ENCODE measurements around the gene SLC43A3. TPM values are rescaled to one million over a fixed set of nuclear protein-coding genes. Genes with fewer than 3 reads are reported as not detected.

Gene SLC43A3
- total and polyA plus RNA-seq, 2 donors: 17.8 to 28.7 TPM

GRCh38 chr11:57387289-57388030, 39.5 kb downstream of the SLC43A3 start:
- Histone ChIP-seq H3K4me1 (ENCODE audit: control insufficient read depth in 2 of 2, insufficient read depth in 2 of 2, low read length in 2 of 2) (no peaks in the 10 kb centered on the region), H3K36me3 (ENCODE audit: control insufficient read depth in 2 of 2, insufficient read depth in 2 of 2, low read length in 1 of 2) (no peaks in the 10 kb centered on the region), H3K27me3 (ENCODE audit: control insufficient read depth in 2 of 2, insufficient read depth in 1 of 2, low read length in 1 of 2) (no peaks in the 10 kb centered on the region), H3K9me3 (ENCODE audit: control insufficient read depth in 2 of 2, insufficient read depth in 1 of 2, low read length in 1 of 2) (no peaks in the 10 kb centered on the region), H3K27ac (ENCODE audit: low read depth in 1 of 2, low read length in 1 of 2) (no peak overlapping the region), H3K4me3 (ENCODE audit: low read length in 2 of 2) (no peak overlapping the region)
- no peak for DNase-seq (ENCODE audit: low read depth in 6 of 9, low spot score in 9 of 9)
- WGBS: 82% methylated on average over 16 of the region's 16 CpGs

- Histone ChIP-seq H3K27me3 (ENCODE audit: control insufficient read depth in 2 of 2, insufficient read depth in 1 of 2, low read length in 1 of 2) (no peaks in the 10 kb centered on the region), H3K4me1 (ENCODE audit: control insufficient read depth in 2 of 2, insufficient read depth in 2 of 2, low read length in 2 of 2) (no peaks in the 10 kb centered on the region), H3K4me3 (ENCODE audit: low read length in 2 of 2) (no peak overlapping the region), H3K36me3 (ENCODE audit: control insufficient read depth in 2 of 2, insufficient read depth in 2 of 2, low read length in 1 of 2) (no peaks in the 10 kb centered on the region), H3K27ac (ENCODE audit: low read depth in 1 of 2, low read length in 1 of 2) (no peak overlapping the region), H3K9me3 (ENCODE audit: control insufficient read depth in 2 of 2, insufficient read depth in 1 of 2, low read length in 1 of 2) (no peaks in the 10 kb centered on the region)
- no peak for DNase-seq (ENCODE audit: low read depth in 6 of 9, low spot score in 9 of 9)
- WGBS: 94% methylated on average over 5 of the region's 5 CpGs
Observed at GRCh38 chr11:57386178-57386940, 40.6 kb downstream of the SLC43A3 start.

GRCh38 chr11:57380975-57381374, 45.9 kb downstream of the SLC43A3 start, which contains the start of gene PRG3:
TSS of gene PRG3 (minus strand) at chr11:57381150. CDS start at chr11:57380708, 442 bp downstream.
- DNase-seq (ENCODE audit: low read depth in 6 of 9, low spot score in 9 of 9): no peak
- Histone ChIP-seq H3K36me3 (ENCODE audit: control insufficient read depth in 2 of 2, insufficient read depth in 2 of 2, low read length in 1 of 2) (no peaks in the 10 kb centered on the region), H3K27ac (ENCODE audit: low read depth in 1 of 2, low read length in 1 of 2) (no peak within 1 kb of the TSS), H3K4me1 (ENCODE audit: control insufficient read depth in 2 of 2, insufficient read depth in 2 of 2, low read length in 2 of 2) (no peaks in the 10 kb centered on the region), H3K9me3 (ENCODE audit: control insufficient read depth in 2 of 2, insufficient read depth in 1 of 2, low read length in 1 of 2) (peaks cover 0 to 1% of the 10 kb centered on the region in 2 donors), H3K4me3 (ENCODE audit: low read length in 2 of 2) (no peak within 1 kb of the TSS), H3K27me3 (ENCODE audit: control insufficient read depth in 2 of 2, insufficient read depth in 1 of 2, low read length in 1 of 2) (no peaks in the 10 kb centered on the region)
- 93% methylated on average over 2 of the region's 2 CpGs for WGBS

GRCh38 chr11:57379732-57380131, 47.2 kb downstream of the SLC43A3 start:
- DNase-seq (ENCODE audit: low read depth in 6 of 9, low spot score in 9 of 9): peak in 2 of 9 donors; percentile 8 to 12
- 41% methylated on average over 10 of the region's 10 CpGs for WGBS
- H3K27ac ChIP-seq (ENCODE audit: low read depth in 1 of 2, low read length in 1 of 2): no peak overlapping the region
- H3K36me3 ChIP-seq (ENCODE audit: control insufficient read depth in 2 of 2, insufficient read depth in 2 of 2, low read length in 1 of 2): no peaks in the 10 kb centered on the region
- H3K27me3 ChIP-seq (ENCODE audit: control insufficient read depth in 2 of 2, insufficient read depth in 1 of 2, low read length in 1 of 2): no peaks in the 10 kb centered on the region
- peaks cover 0 to 1% of the 10 kb centered on the region in 2 donors for H3K9me3 ChIP-seq (ENCODE audit: control insufficient read depth in 2 of 2, insufficient read depth in 1 of 2, low read length in 1 of 2)
- no peaks in the 10 kb centered on the region for H3K4me1 ChIP-seq (ENCODE audit: control insufficient read depth in 2 of 2, insufficient read depth in 2 of 2, low read length in 2 of 2)
- no peak overlapping the region for H3K4me3 ChIP-seq (ENCODE audit: low read length in 2 of 2)

- Histone ChIP-seq H3K36me3 (ENCODE audit: control insufficient read depth in 2 of 2, insufficient read depth in 2 of 2, low read length in 1 of 2) (no peaks in the 10 kb centered on the region), H3K9me3 (ENCODE audit: control insufficient read depth in 2 of 2, insufficient read depth in 1 of 2, low read length in 1 of 2) (peaks cover 0 to 1% of the 10 kb centered on the region in 2 donors), H3K4me1 (ENCODE audit: control insufficient read depth in 2 of 2, insufficient read depth in 2 of 2, low read length in 2 of 2) (no peaks in the 10 kb centered on the region), H3K4me3 (ENCODE audit: low read length in 2 of 2) (no peak overlapping the region), H3K27me3 (ENCODE audit: control insufficient read depth in 2 of 2, insufficient read depth in 1 of 2, low read length in 1 of 2) (no peaks in the 10 kb centered on the region), H3K27ac (ENCODE audit: low read depth in 1 of 2, low read length in 1 of 2) (no peak overlapping the region)
- no peak for DNase-seq (ENCODE audit: low read depth in 6 of 9, low spot score in 9 of 9)
Observed at GRCh38 chr11:57378186-57378585, 48.7 kb downstream of the SLC43A3 start.

- no peak overlapping the region for H3K27ac ChIP-seq (ENCODE audit: low read depth in 1 of 2, low read length in 1 of 2)
- no peaks in the 10 kb centered on the region for H3K27me3 ChIP-seq (ENCODE audit: control insufficient read depth in 2 of 2, insufficient read depth in 1 of 2, low read length in 1 of 2)
- H3K9me3 ChIP-seq (ENCODE audit: control insufficient read depth in 2 of 2, insufficient read depth in 1 of 2, low read length in 1 of 2): peaks cover 0 to 1% of the 10 kb centered on the region in 2 donors
- WGBS: 89% methylated on average over 5 of the region's 5 CpGs
- H3K4me1 ChIP-seq (ENCODE audit: control insufficient read depth in 2 of 2, insufficient read depth in 2 of 2, low read length in 2 of 2): no peaks in the 10 kb centered on the region
- no peaks in the 10 kb centered on the region for H3K36me3 ChIP-seq (ENCODE audit: control insufficient read depth in 2 of 2, insufficient read depth in 2 of 2, low read length in 1 of 2)
- DNase-seq (ENCODE audit: low read depth in 6 of 9, low spot score in 9 of 9): no peak
- H3K4me3 ChIP-seq (ENCODE audit: low read length in 2 of 2): no peak overlapping the region
Observed at GRCh38 chr11:57377107-57377506, 49.8 kb downstream of the SLC43A3 start.

- no peaks in the 10 kb centered on the region for H3K36me3 ChIP-seq (ENCODE audit: control insufficient read depth in 2 of 2, insufficient read depth in 2 of 2, low read length in 1 of 2)
- 81% methylated on average over 26 of the region's 26 CpGs for WGBS
- peaks cover 0 to 1% of the 10 kb centered on the region in 2 donors for H3K9me3 ChIP-seq (ENCODE audit: control insufficient read depth in 2 of 2, insufficient read depth in 1 of 2, low read length in 1 of 2)
- no peak overlapping the region for H3K4me3 ChIP-seq (ENCODE audit: low read length in 2 of 2)
- no peak overlapping the region for H3K27ac ChIP-seq (ENCODE audit: low read depth in 1 of 2, low read length in 1 of 2)
- no peaks in the 10 kb centered on the region for H3K27me3 ChIP-seq (ENCODE audit: control insufficient read depth in 2 of 2, insufficient read depth in 1 of 2, low read length in 1 of 2)
- DNase-seq (ENCODE audit: low read depth in 6 of 9, low spot score in 9 of 9): no peak
- no peaks in the 10 kb centered on the region for H3K4me1 ChIP-seq (ENCODE audit: control insufficient read depth in 2 of 2, insufficient read depth in 2 of 2, low read length in 2 of 2)
Observed at GRCh38 chr11:57376095-57377090, 50.5 kb downstream of the SLC43A3 start.

GRCh38 chr11:57375490-57375889, 51.4 kb downstream of the SLC43A3 start:
- DNase-seq (ENCODE audit: low read depth in 6 of 9, low spot score in 9 of 9): no peak
- Histone ChIP-seq H3K27ac (ENCODE audit: low read depth in 1 of 2, low read length in 1 of 2) (no peak overlapping the region), H3K4me3 (ENCODE audit: low read length in 2 of 2) (no peak overlapping the region), H3K27me3 (ENCODE audit: control insufficient read depth in 2 of 2, insufficient read depth in 1 of 2, low read length in 1 of 2) (no peaks in the 10 kb centered on the region), H3K36me3 (ENCODE audit: control insufficient read depth in 2 of 2, insufficient read depth in 2 of 2, low read length in 1 of 2) (no peaks in the 10 kb centered on the region), H3K4me1 (ENCODE audit: control insufficient read depth in 2 of 2, insufficient read depth in 2 of 2, low read length in 2 of 2) (no peaks in the 10 kb centered on the region), H3K9me3 (ENCODE audit: control insufficient read depth in 2 of 2, insufficient read depth in 1 of 2, low read length in 1 of 2) (peaks cover 0 to 1% of the 10 kb centered on the region in 2 donors)
- WGBS: 81% methylated on average over 2 of the region's 2 CpGs

All from thymus (tissue), 11 donors.